Measurements from ENCODE around the gene SLC35F6.

The SLC35F6 gene

GRCh38 chr2:26764078-26764887 is at the start of gene SLC35F6:
Gene SLC35F6, plus strand, starts transcription at chr2:26764284. Its CDS starts 66 bp downstream, at chr2:26764350.
- no peaks in the 10 kb centered on the region for H3K36me3 ChIP-seq (ENCODE audit: control insufficient read depth, insufficient read depth, low read length)
- no peaks in the 10 kb centered on the region for H3K27me3 ChIP-seq (ENCODE audit: control insufficient read depth, insufficient read depth, low read length)
- peak within 1 kb of the TSS; percentile 89 for H2AFZ ChIP-seq
- peak within 1 kb of the TSS; percentile 56 for H3K9ac ChIP-seq
- no peaks in the 10 kb centered on the region for H3K9me3 ChIP-seq (ENCODE audit: control insufficient read depth, low read length)
- peaks cover 10% of the 10 kb centered on the region for H3K79me2 ChIP-seq
- H3K4me1 ChIP-seq: peaks cover 13% of the 10 kb centered on the region
- H3K27ac ChIP-seq: peak within 1 kb of the TSS; percentile 86
- H3K4me3 ChIP-seq (ENCODE audit: low read depth, low read length): peak within 1 kb of the TSS; percentile 89
- no peak for TF ChIP-seq CTCF (IDR thresholded peaks at IDR 0.05)
- H3K4me2 ChIP-seq (ENCODE audit: low read length): peak within 1 kb of the TSS; percentile 81

- no peaks in the 10 kb centered on the region for H3K27me3 ChIP-seq (ENCODE audit: control insufficient read depth, insufficient read depth, low read length)
- H3K9ac ChIP-seq: no peak overlapping the region
- H3K27ac ChIP-seq: peak overlapping the region; percentile 40
- peaks cover 47% of the 10 kb centered on the region for H3K4me1 ChIP-seq
- H2AFZ ChIP-seq: no peak overlapping the region
- no peaks in the 10 kb centered on the region for H3K36me3 ChIP-seq (ENCODE audit: control insufficient read depth, insufficient read depth, low read length)
- H3K4me2 ChIP-seq (ENCODE audit: low read length): no peak overlapping the region
- no peaks in the 10 kb centered on the region for H3K9me3 ChIP-seq (ENCODE audit: control insufficient read depth, low read length)
- H3K79me2 ChIP-seq: peaks cover 42% of the 10 kb centered on the region
- no peak for TF ChIP-seq CTCF (IDR thresholded peaks at IDR 0.05)
- no peak overlapping the region for H3K4me3 ChIP-seq (ENCODE audit: low read depth, low read length)
Observed at GRCh38 chr2:26715528-26716270, 48.4 kb upstream of the SLC35F6 start.

GRCh38 chr2:26716340-26716739 is 47.7 kb upstream of the SLC35F6 start:
- Histone ChIP-seq H3K9ac (no peak overlapping the region), H2AFZ (no peak overlapping the region), H3K4me2 (ENCODE audit: low read length) (no peak overlapping the region), H3K27ac (no peak overlapping the region), H3K79me2 (peaks cover 38% of the 10 kb centered on the region), H3K4me1 (peaks cover 51% of the 10 kb centered on the region), H3K36me3 (ENCODE audit: control insufficient read depth, insufficient read depth, low read length) (no peaks in the 10 kb centered on the region), H3K9me3 (ENCODE audit: control insufficient read depth, low read length) (no peaks in the 10 kb centered on the region), H3K4me3 (ENCODE audit: low read depth, low read length) (no peak overlapping the region), H3K27me3 (ENCODE audit: control insufficient read depth, insufficient read depth, low read length) (no peaks in the 10 kb centered on the region)
- no peak for TF ChIP-seq CTCF (IDR thresholded peaks at IDR 0.05)

- peaks cover 52% of the 10 kb centered on the region for H3K4me1 ChIP-seq
- no peak overlapping the region for H3K4me2 ChIP-seq (ENCODE audit: low read length)
- TF ChIP-seq CTCF (IDR thresholded peaks at IDR 0.05): no peak
- H3K79me2 ChIP-seq: peaks cover 34% of the 10 kb centered on the region
- H3K9ac ChIP-seq: no peak overlapping the region
- no peaks in the 10 kb centered on the region for H3K36me3 ChIP-seq (ENCODE audit: control insufficient read depth, insufficient read depth, low read length)
- no peaks in the 10 kb centered on the region for H3K27me3 ChIP-seq (ENCODE audit: control insufficient read depth, insufficient read depth, low read length)
- no peak overlapping the region for H2AFZ ChIP-seq
- H3K4me3 ChIP-seq (ENCODE audit: low read depth, low read length): no peak overlapping the region
- H3K27ac ChIP-seq: no peak overlapping the region
- H3K9me3 ChIP-seq (ENCODE audit: control insufficient read depth, low read length): no peaks in the 10 kb centered on the region
Observed at GRCh38 chr2:26716769-26717168, 47.3 kb upstream of the SLC35F6 start.
